ENCODE results near the gene AADAC.
"Not testable (repeated sequence)": the region's sequence is repeated elsewhere in the genome, so short reads cannot be mapped to it uniquely, and the experiment has no call there.

AADAC gene

GRCh38 chr3:151871639-151872468 lies 57.9 kb downstream of the AADAC start:
- TF ChIP-seq, protein P1, sequence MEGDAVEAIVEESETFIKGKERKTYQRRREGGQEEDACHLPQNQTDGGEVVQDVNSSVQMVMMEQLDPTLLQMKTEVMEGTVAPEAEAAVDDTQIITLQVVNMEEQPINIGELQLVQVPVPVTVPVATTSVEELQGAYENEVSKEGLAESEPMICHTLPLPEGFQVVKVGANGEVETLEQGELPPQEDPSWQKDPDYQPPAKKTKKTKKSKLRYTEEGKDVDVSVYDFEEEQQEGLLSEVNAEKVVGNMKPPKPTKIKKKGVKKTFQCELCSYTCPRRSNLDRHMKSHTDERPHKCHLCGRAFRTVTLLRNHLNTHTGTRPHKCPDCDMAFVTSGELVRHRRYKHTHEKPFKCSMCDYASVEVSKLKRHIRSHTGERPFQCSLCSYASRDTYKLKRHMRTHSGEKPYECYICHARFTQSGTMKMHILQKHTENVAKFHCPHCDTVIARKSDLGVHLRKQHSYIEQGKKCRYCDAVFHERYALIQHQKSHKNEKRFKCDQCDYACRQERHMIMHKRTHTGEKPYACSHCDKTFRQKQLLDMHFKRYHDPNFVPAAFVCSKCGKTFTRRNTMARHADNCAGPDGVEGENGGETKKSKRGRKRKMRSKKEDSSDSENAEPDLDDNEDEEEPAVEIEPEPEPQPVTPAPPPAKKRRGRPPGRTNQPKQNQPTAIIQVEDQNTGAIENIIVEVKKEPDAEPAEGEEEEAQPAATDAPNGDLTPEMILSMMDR (IDR thresholded peaks at IDR 0.05; ENCODE audit: extremely low read depth, missing control alignments), result no peak
- DNase-seq (ENCODE audit: low spot score), result peak; percentile 38

- no peak for DNase-seq (ENCODE audit: low spot score)
- TF ChIP-seq, protein P1 (IDR thresholded peaks at IDR 0.05; ENCODE audit: extremely low read depth, missing control alignments), result no peak
Measured at GRCh38 chr3:151873398-151873797, 59.5 kb downstream of the AADAC start, which contains the start of gene SUCNR1. Gene SUCNR1 (plus strand): TSS chr3:151873643. CDS start chr3:151879893, 6,250 bp downstream.

DNA sequence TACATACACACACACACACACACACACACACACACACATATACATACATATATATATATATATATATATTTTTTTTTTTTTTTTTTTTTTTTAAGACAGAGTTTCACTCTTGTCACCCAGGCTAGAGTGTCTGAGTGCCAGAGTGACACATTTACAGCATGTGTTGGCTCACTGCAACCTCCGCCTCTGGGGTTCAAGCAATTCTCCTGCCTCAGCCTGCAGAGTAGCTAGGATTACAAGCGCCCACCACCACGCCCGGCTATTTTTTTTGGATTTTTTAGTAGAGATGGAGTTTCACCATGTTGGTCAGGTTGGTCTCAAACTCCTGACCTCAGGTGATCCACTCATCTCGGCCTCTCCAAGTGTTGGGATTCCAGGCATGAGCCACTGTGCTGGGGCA lies 60.2 kb downstream of the AADAC start:
- DNase-seq (ENCODE audit: low spot score), result not testable (repeated sequence)

DNA sequence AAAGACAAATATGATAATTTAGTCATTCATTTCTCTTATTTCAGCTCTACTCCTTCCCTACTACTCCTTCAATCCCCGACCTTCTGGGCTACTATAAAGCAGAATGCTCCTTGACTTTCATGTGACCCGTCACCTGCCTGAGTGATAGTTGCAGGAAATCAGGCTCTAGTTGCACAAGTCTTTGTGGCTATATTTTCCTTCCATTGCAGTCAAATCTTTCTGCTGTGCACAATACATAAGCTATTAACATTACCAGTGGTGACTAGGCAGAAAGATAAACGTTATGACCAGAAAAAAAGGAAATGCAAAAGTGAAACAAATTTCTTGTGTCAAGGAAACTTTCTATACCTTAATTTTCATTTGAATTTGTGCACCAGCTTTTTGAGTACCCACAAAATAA lies 61.8 kb downstream of the AADAC start:
- peak; percentile 4 for DNase-seq (ENCODE audit: low spot score)
- TF ChIP-seq, protein P1 (IDR thresholded peaks at IDR 0.05; ENCODE audit: extremely low read depth, missing control alignments), result no peak

GRCh38 chr3:151877269-151877668 lies 63.4 kb downstream of the AADAC start:
- TF ChIP-seq, protein P1 (IDR thresholded peaks at IDR 0.05; ENCODE audit: extremely low read depth, missing control alignments), result no peak
- DNase-seq (ENCODE audit: low spot score), result no peak
